Fibroblast of lung (primary cell): Measurements from ENCODE around the gene SCN8A. TPM values are rescaled to one million over a fixed set of nuclear protein-coding genes. Genes with fewer than 3 reads are reported as not detected.
A peak's percentile ranks its signal among the peaks of the same experiment; 100 is the strongest.

Experiments used
- DNase-seq, 2 donors: peaks; one replicate each; pipeline versions ENCODE4 v3.0.0 to v3.0.0-alpha.2; 2010; ENCODE audit warnings: low read depth in 2 of 2
- H2AFZ ChIP-seq: 2 replicates; pipeline ENCODE4 v1.5.1; 2012; ENCODE audit warnings: low read length, control low read depth, inconsistent platforms
- H3K27ac ChIP-seq: 2 replicates; pipeline ENCODE4 v1.5.1; 2011; ENCODE audit warnings: low read length, control low read depth; ENCODE audit not compliant: insufficient read depth
- H3K27me3 ChIP-seq: 2 replicates; pipeline ENCODE4 v1.5.1; 2011; ENCODE audit warnings: mild to moderate bottlenecking, low read length; ENCODE audit not compliant: control insufficient read depth, insufficient read depth
- H3K36me3 ChIP-seq: 2 replicates; pipeline ENCODE4 v1.5.1; 2011; ENCODE audit warnings: low read length; ENCODE audit not compliant: control insufficient read depth, insufficient read depth
- H3K4me1 ChIP-seq: 2 replicates; pipeline ENCODE4 v1.5.1; 2011; ENCODE audit warnings: low read length; ENCODE audit not compliant: control insufficient read depth, insufficient read depth; ENCODE audit errors: extremely low read depth
- H3K4me2 ChIP-seq: 2 replicates; pipeline ENCODE4 v1.5.1; 2011; ENCODE audit warnings: low read length, control low read depth; ENCODE audit not compliant: insufficient read depth; ENCODE audit errors: extremely low read depth
- H3K4me3 ChIP-seq, 4 experiments: fragments of 200-600 bp in 1 of 4; sonication (generic) in 1 of 4; replicated peaks in 1 of 4; 2 replicates each; pipeline ENCODE4 v1.5.1; 2011 to 2016; ENCODE audit warnings: low read length in 4 of 4, low read depth in 3 of 4, mild to moderate bottlenecking in 3 of 4, control low read depth in 2 of 4, inconsistent platforms in 1 of 4, mixed read lengths in 1 of 4; ENCODE audit not compliant: insufficient read depth in 1 of 4; ENCODE audit errors: control extremely low read depth in 1 of 4
- H3K79me2 ChIP-seq: 2 replicates; pipeline ENCODE4 v1.5.1; 2012; ENCODE audit warnings: mild to moderate bottlenecking, low read length, inconsistent platforms; ENCODE audit not compliant: control insufficient read depth, insufficient read depth
- H3K9ac ChIP-seq: 2 replicates; pipeline ENCODE4 v1.5.1; 2011; ENCODE audit warnings: mild to moderate bottlenecking, low read length, control low read depth; ENCODE audit not compliant: insufficient read depth
- H3K9me3 ChIP-seq: 2 replicates; pipeline ENCODE4 v1.5.1; 2012; ENCODE audit warnings: low read depth, low read length; ENCODE audit not compliant: control insufficient read depth, insufficient read depth
- H4K20me1 ChIP-seq: 2 replicates; pipeline ENCODE4 v1.5.1; 2011; ENCODE audit warnings: low read length; ENCODE audit not compliant: control insufficient read depth, insufficient read depth; ENCODE audit errors: extremely low read depth
- EZH2 ChIP-seq: IDR thresholded peaks from 2 replicates; pipeline ENCODE4 v1.5.1; 2012; ENCODE audit warnings: low read length, control low read depth, mild to moderate bottlenecking; ENCODE audit errors: missing control alignments
- polyA plus RNA-seq, 2 donors: library from polyadenylated mRNA; depleted of rRNA in 1 of 2; stranded (reverse) in 1 of 2; unstranded in 1 of 2; fragments of >200 nt; gene quantifications; 2 replicates each; pipeline ENCODE4 v1.2.1, GENCODE V29; 2011 to 2012; ENCODE audit warnings: missing spikeins in 1 of 2
- total RNA-seq: library from RNA; depleted of rRNA; stranded (reverse); fragments of >200 nt; gene quantifications from 2 replicates; pipeline ENCODE4 v1.2.1, GENCODE V29; 2014
- TF ChIP-seq, protein P1 (sequence below), 2 donors: IDR thresholded peaks in 1 of 2; conservative IDR thresholded peaks in 1 of 2; 1 replicate in 1 of 2; 2 replicates in 1 of 2; pipeline ENCODE4 v1.5.1; 2011 to 2012; ENCODE audit warnings: low read length in 2 of 2, control low read depth in 1 of 2, inconsistent platforms in 1 of 2, low read depth in 1 of 2, mild to moderate bottlenecking in 1 of 2

SCN8A gene
- total and polyA plus RNA-seq, 2 donors (not counting 1 experiment from before 2014, with no cell fraction given): 12.8 to 27.2 TPM

DNA sequence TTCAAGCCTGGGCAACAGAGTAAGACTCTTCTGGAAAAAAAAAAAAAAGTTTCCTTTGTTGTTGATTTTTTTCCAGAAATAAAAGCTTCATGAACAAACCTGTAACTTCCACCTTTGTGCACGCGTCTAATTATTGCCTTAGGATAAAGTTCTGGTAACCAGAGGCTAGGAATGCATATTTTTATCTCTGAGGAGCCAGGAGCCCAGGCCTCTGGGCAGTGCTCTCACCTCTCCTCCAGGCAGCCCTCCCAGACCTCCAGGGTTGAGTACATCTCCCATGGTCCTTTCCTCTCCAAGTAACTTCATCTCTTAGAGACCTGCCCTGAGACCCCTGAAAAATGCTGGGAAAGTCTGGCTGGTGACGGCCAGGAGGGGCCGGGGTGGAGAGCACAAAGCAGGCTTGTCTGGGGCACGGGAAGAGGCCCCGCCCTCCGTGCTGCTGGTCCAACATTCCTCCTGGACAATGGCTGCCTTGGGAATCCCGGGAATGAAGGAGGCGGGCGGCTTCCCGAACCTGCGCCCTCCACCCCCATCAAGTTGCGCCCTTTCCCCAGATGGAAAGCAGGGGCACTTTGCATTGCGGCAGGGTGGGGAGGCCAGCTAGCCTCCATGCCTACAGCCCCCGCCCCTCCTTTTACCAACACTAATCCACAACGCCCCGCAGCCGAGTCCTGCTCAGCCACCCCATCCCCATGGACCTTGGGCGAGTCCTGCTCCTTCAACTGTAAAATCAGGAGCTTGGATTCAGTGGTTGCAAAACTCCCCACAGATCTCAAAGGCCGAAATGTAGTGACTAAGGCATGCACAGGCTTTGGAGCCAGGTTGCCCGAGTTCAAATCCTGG, 264.8 kb downstream of the SCN8A start:
- peak overlapping the region; percentile 48 for H3K4me2 ChIP-seq
- no peak overlapping the region for H3K9ac ChIP-seq
- H3K4me1 ChIP-seq: peaks cover 2% of the 10 kb centered on the region
- H3K27ac ChIP-seq: no peak overlapping the region
- peak overlapping the region; percentile 50 for H2AFZ ChIP-seq
- no peaks in the 10 kb centered on the region for H4K20me1 ChIP-seq
- no peaks in the 10 kb centered on the region for H3K36me3 ChIP-seq
- peaks cover 9% of the 10 kb centered on the region for H3K27me3 ChIP-seq
- H3K79me2 ChIP-seq: no peaks in the 10 kb centered on the region
- DNase-seq: peak in 1 of 2 donors; percentile 81
- H3K9me3 ChIP-seq: no peaks in the 10 kb centered on the region
- TF ChIP-seq, protein P1, sequence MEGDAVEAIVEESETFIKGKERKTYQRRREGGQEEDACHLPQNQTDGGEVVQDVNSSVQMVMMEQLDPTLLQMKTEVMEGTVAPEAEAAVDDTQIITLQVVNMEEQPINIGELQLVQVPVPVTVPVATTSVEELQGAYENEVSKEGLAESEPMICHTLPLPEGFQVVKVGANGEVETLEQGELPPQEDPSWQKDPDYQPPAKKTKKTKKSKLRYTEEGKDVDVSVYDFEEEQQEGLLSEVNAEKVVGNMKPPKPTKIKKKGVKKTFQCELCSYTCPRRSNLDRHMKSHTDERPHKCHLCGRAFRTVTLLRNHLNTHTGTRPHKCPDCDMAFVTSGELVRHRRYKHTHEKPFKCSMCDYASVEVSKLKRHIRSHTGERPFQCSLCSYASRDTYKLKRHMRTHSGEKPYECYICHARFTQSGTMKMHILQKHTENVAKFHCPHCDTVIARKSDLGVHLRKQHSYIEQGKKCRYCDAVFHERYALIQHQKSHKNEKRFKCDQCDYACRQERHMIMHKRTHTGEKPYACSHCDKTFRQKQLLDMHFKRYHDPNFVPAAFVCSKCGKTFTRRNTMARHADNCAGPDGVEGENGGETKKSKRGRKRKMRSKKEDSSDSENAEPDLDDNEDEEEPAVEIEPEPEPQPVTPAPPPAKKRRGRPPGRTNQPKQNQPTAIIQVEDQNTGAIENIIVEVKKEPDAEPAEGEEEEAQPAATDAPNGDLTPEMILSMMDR (conservative IDR thresholded peaks at IDR 0.05 in 1 of 2, IDR thresholded peaks at IDR 0.05 in 1 of 2; ENCODE audit: low read depth in 1 of 2, low read length in 2 of 2): no peak
- no peak for TF ChIP-seq EZH2
- H3K4me3 ChIP-seq: peak overlapping the region in 3 of 4 experiments; percentile 5 to 40 (median 21)

DNA sequence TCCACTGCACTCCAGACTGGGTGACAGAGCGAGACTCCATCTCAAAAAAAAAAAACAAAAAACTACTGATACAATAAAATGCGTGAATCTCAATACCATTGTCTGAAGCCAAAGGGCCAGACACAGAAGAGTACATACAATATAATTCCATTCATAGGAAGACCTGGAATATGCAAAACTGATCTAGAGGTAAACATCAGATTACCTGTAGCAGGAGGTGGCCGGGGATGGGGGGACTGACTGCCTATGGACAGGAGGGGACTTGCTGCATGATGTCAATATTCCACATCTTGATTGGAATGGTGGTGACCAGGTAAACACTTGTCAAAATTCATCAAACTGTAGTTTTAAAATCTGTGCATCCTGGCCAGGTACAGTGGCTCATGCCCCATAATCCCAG, 270.0 kb downstream of the SCN8A start:
- no peak for DNase-seq
- TF ChIP-seq EZH2: no peak
- TF ChIP-seq, protein P1 (conservative IDR thresholded peaks at IDR 0.05 in 1 of 2, IDR thresholded peaks at IDR 0.05 in 1 of 2; ENCODE audit: low read depth in 1 of 2, low read length in 2 of 2): no peak

More for the DNA sequence above, 270.0 kb downstream of the SCN8A start:
- Histone ChIP-seq H3K36me3 (no peaks in the 10 kb centered on the region), H3K9me3 (no peaks in the 10 kb centered on the region), H3K4me2 (no peak overlapping the region), H3K4me1 (peaks cover 4% of the 10 kb centered on the region), H3K27me3 (peaks cover 30% of the 10 kb centered on the region), H3K79me2 (no peaks in the 10 kb centered on the region), H3K27ac (no peak overlapping the region), H2AFZ (no peak overlapping the region), H3K9ac (no peak overlapping the region), H3K4me3 (no peak overlapping the region), H4K20me1 (no peaks in the 10 kb centered on the region)

Other genes with a start within 250 kb of the SCN8A start
- gene CELA1, start 244.6 kb upstream of the SCN8A start, total RNA-seq: not detected in 2 replicates
- gene CELA1, start 244.6 kb upstream of the SCN8A start, polyA plus RNA-seq: not detected in 2 replicates
- gene GALNT6, start 199.8 kb upstream of the SCN8A start, total RNA-seq: 25.9 and 115 TPM in 2 replicates
- 25.2 and 74.2 TPM in 2 replicates for gene GALNT6, start 199.8 kb upstream of the SCN8A start, polyA plus RNA-seq
- gene SLC4A8, start 166.4 kb upstream of the SCN8A start, total RNA-seq: 3.3 and 7.3 TPM in 2 replicates
- 4.9 and 12.4 TPM in 2 replicates for gene SLC4A8, start 166.4 kb upstream of the SCN8A start, polyA plus RNA-seq